KMS-11 (cell line): Measurements from ENCODE around the gene FADS2.

Source experiments
- H2AFZ ChIP-seq: fragments of 200-600 bp; sonication (generic); 2 replicates; pipeline ENCODE4 v1.6.1; 2016; ENCODE audit warnings: antibody characterized with exemption, mixed run types, low read depth
- H3K27ac ChIP-seq: fragments of 200-600 bp; sonication (generic); 2 replicates; pipeline ENCODE4 v1.6.1; 2016; ENCODE audit warnings: mild to moderate bottlenecking, mixed run types
- H3K27me3 ChIP-seq: fragments of 200-600 bp; sonication (generic); 2 replicates; pipeline ENCODE4 v1.6.1; 2017; ENCODE audit warnings: mild to moderate bottlenecking, low read depth, mixed run types, moderate library complexity; ENCODE audit not compliant: insufficient read depth
- H3K36me3 ChIP-seq: fragments of 200-600 bp; sonication (generic); 2 replicates; pipeline ENCODE4 v1.6.1; 2017; ENCODE audit warnings: mild to moderate bottlenecking, mixed run types; ENCODE audit not compliant: insufficient read depth
- H3K4me1 ChIP-seq: fragments of 200-600 bp; sonication (generic); 2 replicates; pipeline ENCODE4 v1.6.1; 2016; ENCODE audit warnings: mild to moderate bottlenecking, low read depth, mixed run types; ENCODE audit not compliant: poor library complexity, severe bottlenecking
- H3K4me2 ChIP-seq: fragments of 200-600 bp; sonication (generic); 2 replicates; pipeline ENCODE4 v1.7.0; 2016; ENCODE audit warnings: mild to moderate bottlenecking, mixed run types
- H3K4me3 ChIP-seq: fragments of 200-600 bp; sonication (generic); IDR thresholded peaks from 2 replicates; pipeline ENCODE4 v1.6.1; 2017; ENCODE audit warnings: low read depth, low read length, mixed read lengths; ENCODE audit not compliant: insufficient read depth
- H3K79me2 ChIP-seq: fragments of 200-600 bp; sonication (generic); 2 replicates; pipeline ENCODE4 v1.6.1; 2016; ENCODE audit warnings: low read depth, mixed run types; ENCODE audit not compliant: insufficient read depth
- H3K9ac ChIP-seq: fragments of 200-600 bp; sonication (generic); 2 replicates; pipeline ENCODE4 v1.6.1; 2016; ENCODE audit warnings: mild to moderate bottlenecking, mixed run types
- H4K20me1 ChIP-seq: fragments of 200-600 bp; sonication (generic); 2 replicates; pipeline ENCODE4 v1.6.1; 2016; ENCODE audit warnings: mild to moderate bottlenecking, mixed run types; ENCODE audit not compliant: insufficient read depth
- CTCF ChIP-seq: fragments of 200-600 bp; sonication (generic); conservative IDR thresholded peaks from 2 replicates; pipeline ENCODE4 v1.6.1; 2017; ENCODE audit warnings: low read depth, mild to moderate bottlenecking, antibody characterized with exemption, low read length, moderate library complexity, mixed read lengths

The FADS2 gene

GRCh38 chr11:61836193-61836592 is 8.1 kb downstream of the FADS2 start:
- H3K27ac ChIP-seq: no peak overlapping the region
- no peak overlapping the region for H3K4me3 ChIP-seq
- TF ChIP-seq CTCF: no peak
- no peak overlapping the region for H3K9ac ChIP-seq
- no peak overlapping the region for H3K4me2 ChIP-seq
- H2AFZ ChIP-seq: no peak overlapping the region
- no peaks in the 10 kb centered on the region for H3K79me2 ChIP-seq
- H4K20me1 ChIP-seq: no peaks in the 10 kb centered on the region
- no peaks in the 10 kb centered on the region for H3K27me3 ChIP-seq
- no peaks in the 10 kb centered on the region for H3K4me1 ChIP-seq
- no peaks in the 10 kb centered on the region for H3K36me3 ChIP-seq

GRCh38 chr11:61837411-61838005 is 9.4 kb downstream of the FADS2 start:
- Histone ChIP-seq H4K20me1 (no peaks in the 10 kb centered on the region), H3K9ac (no peak overlapping the region), H3K79me2 (no peaks in the 10 kb centered on the region), H3K4me2 (no peak overlapping the region), H3K27me3 (no peaks in the 10 kb centered on the region), H3K27ac (no peak overlapping the region), H2AFZ (no peak overlapping the region), H3K4me3 (no peak overlapping the region), H3K4me1 (no peaks in the 10 kb centered on the region), H3K36me3 (no peaks in the 10 kb centered on the region)
- TF ChIP-seq CTCF: no peak

- Histone ChIP-seq H3K79me2 (no peaks in the 10 kb centered on the region), H3K36me3 (no peaks in the 10 kb centered on the region), H4K20me1 (no peaks in the 10 kb centered on the region), H2AFZ (no peak overlapping the region), H3K4me3 (no peak overlapping the region), H3K9ac (no peak overlapping the region), H3K4me2 (no peak overlapping the region), H3K4me1 (no peaks in the 10 kb centered on the region), H3K27ac (no peak overlapping the region), H3K27me3 (no peaks in the 10 kb centered on the region)
- no peak for TF ChIP-seq CTCF
Measured at GRCh38 chr11:61838501-61838900, 10.4 kb downstream of the FADS2 start.

GRCh38 chr11:61838921-61839320 is 10.8 kb downstream of the FADS2 start:
- H3K4me2 ChIP-seq: no peak overlapping the region
- TF ChIP-seq CTCF: no peak
- no peaks in the 10 kb centered on the region for H3K27me3 ChIP-seq
- no peaks in the 10 kb centered on the region for H3K36me3 ChIP-seq
- no peaks in the 10 kb centered on the region for H4K20me1 ChIP-seq
- H3K4me3 ChIP-seq: no peak overlapping the region
- H3K9ac ChIP-seq: no peak overlapping the region
- H3K27ac ChIP-seq: no peak overlapping the region
- H3K79me2 ChIP-seq: no peaks in the 10 kb centered on the region
- no peak overlapping the region for H2AFZ ChIP-seq
- H3K4me1 ChIP-seq: no peaks in the 10 kb centered on the region

- H3K27ac ChIP-seq: no peak overlapping the region
- TF ChIP-seq CTCF: no peak
- no peaks in the 10 kb centered on the region for H3K36me3 ChIP-seq
- no peak overlapping the region for H3K4me2 ChIP-seq
- no peaks in the 10 kb centered on the region for H3K27me3 ChIP-seq
- H3K79me2 ChIP-seq: no peaks in the 10 kb centered on the region
- H3K4me3 ChIP-seq: no peak overlapping the region
- no peaks in the 10 kb centered on the region for H4K20me1 ChIP-seq
- no peak overlapping the region for H3K9ac ChIP-seq
- H2AFZ ChIP-seq: no peak overlapping the region
- no peaks in the 10 kb centered on the region for H3K4me1 ChIP-seq
Measured at GRCh38 chr11:61839742-61840141, 11.6 kb downstream of the FADS2 start.
